Stimulated activated CD4-positive, alpha-beta T cell treated with anti-CD3 and anti-CD28 coated beads, Interleukin-2, amount 100 ng/mL, for 48 hours (primary cell): ENCODE results near the gene PLB1.
A peak's percentile ranks its signal among the peaks of the same experiment; 100 is the strongest.

ENCODE experiments used
- DNase-seq, 2 donors: peaks; one replicate each; pipeline ENCODE4 v3.0.0-alpha.2; 2020

Gene PLB1

GRCh38 chr2:28593160-28593755 is 97.4 kb downstream of the PLB1 start:
- DNase-seq = no peak

GRCh38 chr2:28594000-28594331 is 98.1 kb downstream of the PLB1 start:
- DNase-seq = no peak

- peak; percentile 87 to 91 for DNase-seq
These were observed 98.7 kb downstream of the PLB1 start for GRCh38 chr2:28594332-28595108.

GRCh38 chr2:28595323-28595722 is 99.5 kb downstream of the PLB1 start:
- no peak for DNase-seq

GRCh38 chr2:28598484-28598883 is 102.6 kb downstream of the PLB1 start:
- DNase-seq = no peak

- no peak for DNase-seq
These were observed 104.3 kb downstream of the PLB1 start for GRCh38 chr2:28600181-28600580.

- DNase-seq = no peak
These were observed 105.8 kb downstream of the PLB1 start for GRCh38 chr2:28601616-28602015.

GRCh38 chr2:28602136-28602660 is 106.3 kb downstream of the PLB1 start:
- DNase-seq = no peak

- no peak for DNase-seq
These were observed 107.1 kb downstream of the PLB1 start for GRCh38 chr2:28602751-28603639.

- no peak for DNase-seq
These were observed 108.0 kb downstream of the PLB1 start for GRCh38 chr2:28603821-28604220.

GRCh38 chr2:28604284-28604843 is 108.5 kb downstream of the PLB1 start:
- no peak for DNase-seq

- no peak for DNase-seq
These were observed 111.2 kb downstream of the PLB1 start for GRCh38 chr2:28606986-28607441.

- no peak for DNase-seq
These were observed 112.1 kb downstream of the PLB1 start for GRCh38 chr2:28607730-28608499.

GRCh38 chr2:28608500-28609424 is 112.9 kb downstream of the PLB1 start:
- no peak for DNase-seq

- peak in 1 of 2 donors; percentile 40 for DNase-seq
These were observed 114.8 kb downstream of the PLB1 start for GRCh38 chr2:28610583-28611201.

GRCh38 chr2:28612131-28612812 is 116.4 kb downstream of the PLB1 start:
- DNase-seq = no peak

- DNase-seq = no peak
These were observed 117.3 kb downstream of the PLB1 start for GRCh38 chr2:28613186-28613585.

- peak in 1 of 2 donors; percentile 36 for DNase-seq
These were observed 118.0 kb downstream of the PLB1 start for GRCh38 chr2:28613633-28614501.

GRCh38 chr2:28615706-28616105 is 119.8 kb downstream of the PLB1 start:
- no peak for DNase-seq
